Mucosa of descending colon (tissue), 3 donors: ENCODE measurements around the gene CWC15. TPM values are rescaled to one million over a fixed set of nuclear protein-coding genes. Genes with fewer than 3 reads are reported as not detected.
"Not testable (repeated sequence)": the region's sequence is repeated elsewhere in the genome, so short reads cannot be mapped to it uniquely, and the experiment has no call there.

Source experiments
- ATAC-seq: fragments of 200-7000 bp; cut with Tn5 transposase; one replicate; pipeline ENCODE4 v1.9.1; 2020; ENCODE audit warnings: mild to moderate bottlenecking, moderate library complexity
- DNase-seq, 3 donors: peaks; one replicate each; pipeline ENCODE4 v3.0.0-alpha.2; 2020
- H3K36me3 ChIP-seq: fragments of 200-600 bp; one replicate; pipeline ENCODE4 v1.8.0; 2021; ENCODE audit warnings: low read depth, mild to moderate bottlenecking
- H3K4me1 ChIP-seq: fragments of 200-600 bp; one replicate; pipeline ENCODE4 v1.8.0; 2021; ENCODE audit warnings: low read depth, mild to moderate bottlenecking
- H3K4me3 ChIP-seq: fragments of 200-600 bp; one replicate; pipeline ENCODE4 v1.8.0; 2021; ENCODE audit warnings: mild to moderate bottlenecking
- H3K9me3 ChIP-seq: fragments of 200-600 bp; one replicate; pipeline ENCODE4 v1.8.0; 2021; ENCODE audit warnings: mild to moderate bottlenecking
- CTCF ChIP-seq: fragments of 200-600 bp; IDR thresholded peaks from one replicate; pipeline ENCODE4 v1.8.0; 2022; ENCODE audit warnings: antibody characterized with exemption, mild to moderate bottlenecking
- intact Hi-C, 2 donors: fragments of 100-400 bp; cut with DNase I in 1 of 2; cut with micrococcal nuclease in 1 of 2; formaldehyde crosslinking; loops; one replicate each; pipeline versions ENCODE4 v1.11.0 to v1.11.1; 2022; cut with DNase I, micrococcal nuclease
- total RNA-seq, 3 donors: library from RNA; stranded (reverse); fragmentation: NEBNext Ultra II Directional in 2 of 3; extraction: Animal tissue kit (Norgen Biotek cat#: 25700) in 2 of 3; gene quantifications; one replicate each; pipeline versions ENCODE4 v1.2.1 to v1.2.4, GENCODE V29; 2021 to 2023
- donor health status: DM: no; HTN: no; CAD: no; lungs with moderate emphysema.
- donor health status: DM: no; HTN: no; CAD: no.
- donor health status: DM: no; HTN: yes; CAD: no.

Gene CWC15
- total RNA-seq, 3 donors from 2014 or later = 41.4 to 47.7 (median 45.3) TPM

DNA sequence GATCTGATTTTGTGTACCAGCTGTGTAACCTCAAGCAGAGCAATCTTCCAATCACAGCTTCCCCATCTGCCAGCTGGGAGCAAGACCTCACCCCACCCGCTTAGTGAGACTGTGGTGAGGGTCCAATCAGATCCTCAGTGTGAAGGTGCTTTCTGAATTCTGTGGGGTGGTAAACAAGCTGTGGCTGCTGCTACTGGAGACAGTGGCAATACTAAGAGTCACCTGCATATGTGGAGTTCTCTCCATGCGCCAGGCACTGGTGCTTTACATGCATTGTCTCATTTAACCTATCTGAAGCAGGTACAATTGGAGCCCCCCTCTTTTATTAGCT, 50.4 kb downstream of the CWC15 start:
- intact Hi-C loops = no loop called here
- TF ChIP-seq CTCF = no peak
- ATAC-seq (no peak), DNase-seq (no peak)
- no peaks in the 10 kb centered on the region for H3K36me3 ChIP-seq
- no peaks in the 10 kb centered on the region for H3K9me3 ChIP-seq
- H3K4me3 ChIP-seq = no peak overlapping the region
- no peaks in the 10 kb centered on the region for H3K4me1 ChIP-seq

- no peak for ATAC-seq
- intact Hi-C loops = no loop called here
- Histone ChIP-seq H3K9me3 (no peaks in the 10 kb centered on the region), H3K4me3 (no peak overlapping the region), H3K4me1 (no peaks in the 10 kb centered on the region), H3K36me3 (no peaks in the 10 kb centered on the region)
- TF ChIP-seq CTCF = no peak
- no peak for DNase-seq
These were observed 50.9 kb downstream of the CWC15 start for GRCh38 chr11:94922321-94923003.

GRCh38 chr11:94920311-94920710, 53.0 kb downstream of the CWC15 start:
- H3K9me3 ChIP-seq = no peaks in the 10 kb centered on the region
- intact Hi-C loops = no loop called here
- no peak for DNase-seq
- H3K36me3 ChIP-seq = no peaks in the 10 kb centered on the region
- no peaks in the 10 kb centered on the region for H3K4me1 ChIP-seq
- no peak overlapping the region for H3K4me3 ChIP-seq
- ATAC-seq = no peak
- TF ChIP-seq CTCF = no peak

DNA sequence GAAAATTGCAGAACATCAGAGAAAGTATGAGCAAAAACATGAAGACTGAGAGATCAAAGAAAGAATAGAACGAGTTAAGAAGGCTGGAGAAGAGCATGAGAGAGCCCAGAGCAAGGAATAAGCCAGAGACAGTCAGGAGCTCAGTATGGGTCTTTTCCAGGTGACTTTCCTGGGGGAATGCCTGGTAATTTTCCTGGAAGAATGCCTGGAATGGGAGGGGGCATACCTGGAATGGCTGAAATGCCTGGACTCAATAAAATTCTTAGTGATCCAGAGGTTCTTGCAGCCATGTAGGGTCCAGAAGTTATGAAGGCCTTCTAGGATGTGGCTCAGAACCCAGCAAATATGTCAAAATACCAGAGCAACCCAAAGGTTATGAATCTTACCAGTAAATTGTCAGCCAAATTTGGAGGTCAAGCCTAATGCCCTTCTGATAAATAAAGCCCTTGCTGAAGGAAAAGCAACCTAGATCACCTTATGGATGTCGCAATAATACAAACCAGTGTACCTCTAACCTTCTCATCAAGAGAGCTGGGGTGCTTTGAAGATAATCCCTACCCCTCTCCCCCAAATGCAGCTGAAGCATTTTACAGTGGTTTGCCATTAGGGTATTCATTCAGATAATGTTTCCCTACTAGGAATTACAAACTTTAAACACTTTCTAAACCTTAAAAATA, 59.5 kb downstream of the CWC15 start:
- H3K4me1 ChIP-seq, H3K36me3 ChIP-seq, H3K4me3 ChIP-seq, H3K9me3 ChIP-seq, ATAC-seq, intact Hi-C loops, DNase-seq: not testable (repeated sequence)

- no peak for TF ChIP-seq CTCF
- no peak for DNase-seq
- H3K4me1 ChIP-seq = no peaks in the 10 kb centered on the region
- intact Hi-C loops = no loop called here
- no peak overlapping the region for H3K4me3 ChIP-seq
- no peaks in the 10 kb centered on the region for H3K36me3 ChIP-seq
- H3K9me3 ChIP-seq = no peaks in the 10 kb centered on the region
- ATAC-seq = no peak
These were observed 60.5 kb downstream of the CWC15 start for GRCh38 chr11:94912806-94913205.

Other genes with a start within 250 kb of the CWC15 start
- 10 to 100 TPM in 2 of 3 donors, 1 to 10 TPM in 1; 6.5 to 94.7 (median 11.3) TPM for gene AMOTL1, start 205.2 kb downstream of the CWC15 start, total RNA-seq
- gene KDM4D, start 153 bp upstream of the CWC15 start, total RNA-seq = under 1 TPM; 0.17 to 0.46 (median 0.32) TPM
- not detected for gene KDM4E, start 51.7 kb upstream of the CWC15 start, total RNA-seq
- not detected for gene KDM4F, start 75.9 kb upstream of the CWC15 start, total RNA-seq
- gene SRSF8, start 93.4 kb upstream of the CWC15 start, total RNA-seq = 10 to 100 TPM; 41.3 to 42.5 (median 41.4) TPM
- gene ENDOD1, start 116.3 kb upstream of the CWC15 start, total RNA-seq = 10 to 100 TPM; 48.2 to 97.5 (median 70.9) TPM